ENCODE measurements around the gene OR5B2.

The OR5B2 gene

GRCh38 chr11:58428021-58428420 lies at the start of gene OR5B2:
OR5B2 (minus strand) TSS chr11:58428121; CDS start chr11:58423261, 4,860 bp downstream.
- Histone ChIP-seq H3K27me3 (ENCODE audit: control insufficient read depth, insufficient read depth, low read length) (no peaks in the 10 kb centered on the region), H3K27ac (no peak within 1 kb of the TSS), H3K36me3 (ENCODE audit: control insufficient read depth, insufficient read depth, low read length) (no peaks in the 10 kb centered on the region), H3K4me3 (ENCODE audit: low read depth, low read length) (no peak within 1 kb of the TSS), H3K9ac (no peak within 1 kb of the TSS), H3K9me3 (ENCODE audit: control insufficient read depth, low read length) (no peaks in the 10 kb centered on the region), H3K79me2 (no peaks in the 10 kb centered on the region), H3K4me1 (no peaks in the 10 kb centered on the region), H3K4me2 (ENCODE audit: low read length) (no peak within 1 kb of the TSS), H2AFZ (no peak within 1 kb of the TSS)
- TF ChIP-seq CTCF (IDR thresholded peaks at IDR 0.05) = no peak

- no peak for TF ChIP-seq CTCF (IDR thresholded peaks at IDR 0.05)
- Histone ChIP-seq H3K9me3 (ENCODE audit: control insufficient read depth, low read length) (no peaks in the 10 kb centered on the region), H3K36me3 (ENCODE audit: control insufficient read depth, insufficient read depth, low read length) (no peaks in the 10 kb centered on the region), H3K9ac (no peak overlapping the region), H3K27me3 (ENCODE audit: control insufficient read depth, insufficient read depth, low read length) (no peaks in the 10 kb centered on the region), H3K79me2 (no peaks in the 10 kb centered on the region), H3K4me3 (ENCODE audit: low read depth, low read length) (no peak overlapping the region), H3K4me2 (ENCODE audit: low read length) (no peak overlapping the region), H3K27ac (no peak overlapping the region), H2AFZ (no peak overlapping the region), H3K4me1 (no peaks in the 10 kb centered on the region)
Observed at GRCh38 chr11:58471892-58472291, 44.0 kb upstream of the OR5B2 start.

- Histone ChIP-seq H3K36me3 (ENCODE audit: control insufficient read depth, insufficient read depth, low read length) (no peaks in the 10 kb centered on the region), H3K9ac (no peak overlapping the region), H3K9me3 (ENCODE audit: control insufficient read depth, low read length) (no peaks in the 10 kb centered on the region), H3K4me3 (ENCODE audit: low read depth, low read length) (no peak overlapping the region), H3K79me2 (no peaks in the 10 kb centered on the region), H3K4me2 (ENCODE audit: low read length) (no peak overlapping the region), H2AFZ (no peak overlapping the region), H3K4me1 (no peaks in the 10 kb centered on the region), H3K27ac (no peak overlapping the region), H3K27me3 (ENCODE audit: control insufficient read depth, insufficient read depth, low read length) (no peaks in the 10 kb centered on the region)
- no peak for TF ChIP-seq CTCF (IDR thresholded peaks at IDR 0.05)
Observed at GRCh38 chr11:58466293-58466692, 38.4 kb upstream of the OR5B2 start.

GRCh38 chr11:58465690-58466089 lies 37.8 kb upstream of the OR5B2 start:
- Histone ChIP-seq H3K79me2 (no peaks in the 10 kb centered on the region), H3K36me3 (ENCODE audit: control insufficient read depth, insufficient read depth, low read length) (no peaks in the 10 kb centered on the region), H3K27ac (no peak overlapping the region), H3K4me3 (ENCODE audit: low read depth, low read length) (no peak overlapping the region), H3K4me1 (no peaks in the 10 kb centered on the region), H3K4me2 (ENCODE audit: low read length) (no peak overlapping the region), H3K9ac (no peak overlapping the region), H3K9me3 (ENCODE audit: control insufficient read depth, low read length) (no peaks in the 10 kb centered on the region), H2AFZ (no peak overlapping the region), H3K27me3 (ENCODE audit: control insufficient read depth, insufficient read depth, low read length) (no peaks in the 10 kb centered on the region)
- no peak for TF ChIP-seq CTCF (IDR thresholded peaks at IDR 0.05)

GRCh38 chr11:58451585-58451984 lies 23.7 kb upstream of the OR5B2 start:
- Histone ChIP-seq H3K9ac (no peak overlapping the region), H3K79me2 (no peaks in the 10 kb centered on the region), H2AFZ (no peak overlapping the region), H3K27ac (no peak overlapping the region), H3K36me3 (ENCODE audit: control insufficient read depth, insufficient read depth, low read length) (no peaks in the 10 kb centered on the region), H3K4me3 (ENCODE audit: low read depth, low read length) (no peak overlapping the region), H3K9me3 (ENCODE audit: control insufficient read depth, low read length) (no peaks in the 10 kb centered on the region), H3K27me3 (ENCODE audit: control insufficient read depth, insufficient read depth, low read length) (no peaks in the 10 kb centered on the region), H3K4me2 (ENCODE audit: low read length) (no peak overlapping the region), H3K4me1 (no peaks in the 10 kb centered on the region)
- TF ChIP-seq CTCF (IDR thresholded peaks at IDR 0.05) = no peak

Data from parathyroid adenoma (tissue), 2 donors.